Endothelial cell of umbilical vein (primary cell): Measurements from ENCODE around the gene UBA52. TPM values are rescaled to one million over a fixed set of nuclear protein-coding genes. Genes with fewer than 3 reads are reported as not detected.

Experiments
- BruUV-seq: library from RNA; stranded (reverse); fragments of 400-500 nt; replicated peaks from 2 replicates; lab custom pipeline; 2021; lab: Mats Ljungman, UMichigan
- CTCF ChIA-PET: fragments of 300-600, 350-600 bp; sonication (Branson Sonifier 250); formaldehyde crosslinking; loops from one replicate; lab custom pipeline; 2021; ENCODE audit warnings: antibody characterized with exemption, inconsistent platforms; lab: Charles Lee
- POLR2A ChIA-PET: fragments of 300-600, 350-600 bp; sonication (Branson Sonifier 250); formaldehyde crosslinking; loops from one replicate; lab custom pipeline; 2021; ENCODE audit warnings: antibody characterized with exemption, inconsistent platforms; lab: Charles Lee
- DNase-seq: peaks from one replicate; pipeline ENCODE4 v3.0.0-alpha.2; 2011; ENCODE audit warnings: low read depth, low spot score
- FAIRE-seq: peaks from 2 replicates; lab custom pipeline; 2011; peaks lifted over from hg19 to GRCh38; lab: Jason Lieb, UNC
- H2AFZ ChIP-seq: 2 replicates; pipeline ENCODE4 v1.6.0; 2012; ENCODE audit warnings: low read depth, low read length, control low read depth, inconsistent platforms
- H3K27ac ChIP-seq: 2 replicates; pipeline ENCODE4 v1.5.1; 2011; ENCODE audit warnings: low read depth, mild to moderate bottlenecking, control low read depth, low read length, moderate library complexity; ENCODE audit not compliant: insufficient read depth
- H3K27me3 ChIP-seq, 2 experiments: 2 replicates each; pipeline versions ENCODE4 v1.6.0 to v1.6.1; 2011; ENCODE audit warnings: low read length in 2 of 2, mixed read lengths in 1 of 2; ENCODE audit not compliant: control insufficient read depth in 2 of 2, insufficient read depth in 2 of 2
- H3K36me3 ChIP-seq, 2 experiments: 2 replicates in 1 of 2; 3 replicates in 1 of 2; pipeline ENCODE4 v1.5.1; 2011; ENCODE audit warnings: low read length in 2 of 2, mild to moderate bottlenecking in 1 of 2, moderate library complexity in 1 of 2; ENCODE audit not compliant: control insufficient read depth in 2 of 2, insufficient read depth in 2 of 2; ENCODE audit errors: extremely low read depth in 1 of 2
- H3K4me1 ChIP-seq: 3 replicates; pipeline ENCODE4 v1.5.1; 2011; ENCODE audit warnings: mild to moderate bottlenecking, low read length; ENCODE audit not compliant: control insufficient read depth, insufficient read depth; ENCODE audit errors: extremely low read depth
- H3K4me2 ChIP-seq: 2 replicates; pipeline ENCODE4 v1.6.1; 2011; ENCODE audit warnings: low read length, control low read depth, mixed read lengths; ENCODE audit not compliant: insufficient read depth
- H3K4me3 ChIP-seq, 3 experiments: fragments of 200-600 bp in 1 of 3; sonication (generic), shearing (Covaris generic) in 1 of 3; replicated peaks in 1 of 3; 2 replicates each; pipeline ENCODE4 v1.5.1; 2011 to 2016; ENCODE audit warnings: control low read depth in 3 of 3, low read length in 3 of 3, mild to moderate bottlenecking in 2 of 3, inconsistent platforms in 1 of 3, low read depth in 1 of 3, moderate library complexity in 1 of 3; ENCODE audit not compliant: insufficient read depth in 1 of 3
- H3K79me2 ChIP-seq: 2 replicates; pipeline ENCODE4 v1.6.0; 2012; ENCODE audit warnings: low read length, inconsistent platforms; ENCODE audit not compliant: control insufficient read depth, insufficient read depth
- H3K9ac ChIP-seq: replicated peaks from 2 replicates; pipeline ENCODE3; 2011; ENCODE audit warnings: low read length, control low read depth; ENCODE audit not compliant: insufficient read depth; ENCODE audit errors: extremely low read depth
- H3K9me1 ChIP-seq: replicated peaks from 3 replicates; pipeline ENCODE4 v1.6.0; 2011; ENCODE audit warnings: mild to moderate bottlenecking, low read length; ENCODE audit not compliant: control insufficient read depth, insufficient read depth; ENCODE audit errors: extremely low read depth
- H3K9me3 ChIP-seq: replicated peaks from 2 replicates; pipeline ENCODE4 v1.5.1; 2012; ENCODE audit warnings: low read length, inconsistent platforms; ENCODE audit not compliant: control insufficient read depth, insufficient read depth
- H4K20me1 ChIP-seq: replicated peaks from 2 replicates; pipeline ENCODE3; 2011; ENCODE audit warnings: mild to moderate bottlenecking, low read length; ENCODE audit not compliant: control insufficient read depth, insufficient read depth; ENCODE audit errors: extremely low read depth
- EZH2 ChIP-seq: IDR thresholded peaks from 2 replicates; pipeline ENCODE4 v1.6.1; 2012; ENCODE audit warnings: borderline replicate concordance, low read depth, mild to moderate bottlenecking, moderate library complexity, low read length, inconsistent platforms; ENCODE audit not compliant: severe bottlenecking
- FOS ChIP-seq: IDR thresholded peaks from 2 replicates; pipeline ENCODE4 v1.6.1; 2011; ENCODE audit warnings: mild to moderate bottlenecking, low read length, moderate library complexity, borderline replicate concordance; ENCODE audit not compliant: insufficient read depth
- GATA2 ChIP-seq: IDR thresholded peaks from 2 replicates; pipeline ENCODE4 v1.7.0; 2011; ENCODE audit warnings: low read depth, mild to moderate bottlenecking, moderate library complexity, mixed read lengths, low read length; ENCODE audit not compliant: insufficient read length, insufficient read depth
- JUN ChIP-seq: IDR thresholded peaks from 2 replicates; pipeline ENCODE4 v1.6.1; 2011; ENCODE audit warnings: borderline replicate concordance, low read depth; ENCODE audit not compliant: insufficient read length, insufficient read depth
- MAX ChIP-seq: IDR thresholded peaks from 2 replicates; pipeline ENCODE4 v1.6.1; 2011; ENCODE audit not compliant: insufficient read depth, insufficient read length
- MYC ChIP-seq: IDR thresholded peaks from one replicate; pipeline ENCODE4 v1.6.1; 2011; ENCODE audit warnings: mild to moderate bottlenecking, low read depth, low read length
- POLR2A ChIP-seq: IDR thresholded peaks from 2 replicates; pipeline ENCODE4 v1.6.1; 2012; ENCODE audit warnings: low read depth, mild to moderate bottlenecking, control low read depth, low read length
- POLR2AphosphoS5 ChIP-seq: IDR thresholded peaks from 2 replicates; pipeline ENCODE4 v1.6.1; 2012; ENCODE audit warnings: low read depth, mild to moderate bottlenecking, control low read depth, low read length, moderate library complexity; ENCODE audit not compliant: insufficient read depth
- dilution Hi-C: fragments of 300-500 bp; cut with MboI; formaldehyde crosslinking; loops from one replicate; pipeline ENCODE4 v1.15.0; 2019; ENCODE audit warnings: low sequenced_read_pairs; ENCODE audit not compliant: extremely low pct_ligation_motif_present
- intact Hi-C: fragments of 100-400 bp; cut with micrococcal nuclease; formaldehyde crosslinking; loops from one replicate; pipeline ENCODE4 v1.10.0; 2022
- polyA plus RNA-seq, 4 experiments: library from polyadenylated mRNA; depleted of rRNA in 3 of 4; stranded (reverse) in 3 of 4; unstranded in 1 of 4; fragments of >200 nt; gene quantifications; 2 replicates each; pipeline versions ENCODE4 v1.2.1 to v1.2.3, GENCODE V29; 2011 to 2012; ENCODE audit warnings: missing spikeins in 1 of 4
- total RNA-seq: library from RNA; stranded (reverse); gene quantifications from 2 replicates; pipeline ENCODE4 v1.2.3, GENCODE V29; 2021
- TF ChIP-seq, protein P1 (sequence below), 2 donors: IDR thresholded peaks; 1 replicate in 1 of 2; 2 replicates in 1 of 2; pipeline ENCODE4 v1.5.1; 2011; ENCODE audit warnings: low read length in 2 of 2, mild to moderate bottlenecking in 2 of 2, moderate library complexity in 2 of 2, control low read depth in 1 of 2, inconsistent platforms in 1 of 2, low read depth in 1 of 2; ENCODE audit not compliant: insufficient read depth in 1 of 2; ENCODE audit errors: extremely low read depth in 1 of 2

The UBA52 gene
- total and polyA plus RNA-seq, 2 donors (not counting 3 experiments of a cell fraction or from before 2014, with no cell fraction given): 1,221 to 3,506 TPM

DNA sequence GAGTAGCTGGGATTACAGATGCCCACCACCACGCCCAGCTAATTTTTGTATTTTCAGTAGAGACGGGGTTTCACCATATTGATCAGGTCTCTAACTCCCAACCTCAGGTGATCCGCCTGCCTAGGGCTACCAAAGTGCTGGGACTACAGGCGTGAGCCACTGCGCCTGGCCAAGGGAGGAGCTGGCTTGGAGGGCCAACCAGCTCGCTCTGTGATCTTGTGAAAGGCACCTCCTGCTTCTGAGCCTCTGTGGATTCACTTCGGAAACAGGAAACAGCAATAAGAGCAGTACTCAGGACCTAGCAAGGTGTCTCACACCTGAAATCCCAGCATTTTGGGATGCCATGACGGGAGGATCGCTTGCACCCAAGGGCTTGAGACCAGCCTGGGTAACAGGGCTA lies 47.8 kb upstream of the UBA52 start:
- CTCF ChIA-PET: interaction anchor here (1.5 kb wide), 1 partner anchor 35 kb away, joined by 3 read pairs; no protein-coding TSS in a partner anchor

DNA sequence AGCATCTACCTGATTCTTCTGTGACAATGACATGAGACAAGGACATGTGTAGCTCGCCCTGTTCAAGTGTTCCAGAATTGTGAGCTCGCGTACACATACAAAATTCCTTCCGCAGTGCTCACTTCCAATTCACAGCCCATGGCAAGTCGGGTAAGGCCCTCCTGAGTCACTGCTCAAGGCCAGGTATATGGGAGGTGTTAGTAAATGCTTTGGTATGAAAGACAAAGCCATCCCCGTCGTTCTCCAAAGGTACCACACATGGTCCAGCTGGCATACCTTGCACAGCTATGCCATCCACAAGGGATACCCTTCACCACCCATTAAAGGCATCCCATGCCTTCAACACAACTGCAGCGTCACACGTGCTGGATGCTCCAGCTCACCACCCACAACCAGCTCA lies 45.3 kb upstream of the UBA52 start:
- peaks cover 5% of the 10 kb centered on the region for H3K79me2 ChIP-seq
- no peaks in the 10 kb centered on the region for H3K4me1 ChIP-seq
- H3K9ac ChIP-seq: no peak overlapping the region
- DNase-seq: no peak
- POLR2A ChIA-PET: interaction anchor here (0.6 kb wide), 1 partner anchor 450 kb away, joined by 6 read pairs; no protein-coding TSS in a partner anchor
- no peak for FAIRE-seq
- no peaks in the 10 kb centered on the region for H3K9me1 ChIP-seq
- no peaks in the 10 kb centered on the region for H3K27me3 ChIP-seq
- BruUV-seq: no TSS peak
- H2AFZ ChIP-seq: no peak overlapping the region
- no peaks in the 10 kb centered on the region for H3K9me3 ChIP-seq
- H3K36me3 ChIP-seq: peaks cover 0 to under 1% of the 10 kb centered on the region in 2 experiments
- H3K4me2 ChIP-seq: no peak overlapping the region
- no peak for TF ChIP-seq POLR2A
- TF ChIP-seq, protein P1, sequence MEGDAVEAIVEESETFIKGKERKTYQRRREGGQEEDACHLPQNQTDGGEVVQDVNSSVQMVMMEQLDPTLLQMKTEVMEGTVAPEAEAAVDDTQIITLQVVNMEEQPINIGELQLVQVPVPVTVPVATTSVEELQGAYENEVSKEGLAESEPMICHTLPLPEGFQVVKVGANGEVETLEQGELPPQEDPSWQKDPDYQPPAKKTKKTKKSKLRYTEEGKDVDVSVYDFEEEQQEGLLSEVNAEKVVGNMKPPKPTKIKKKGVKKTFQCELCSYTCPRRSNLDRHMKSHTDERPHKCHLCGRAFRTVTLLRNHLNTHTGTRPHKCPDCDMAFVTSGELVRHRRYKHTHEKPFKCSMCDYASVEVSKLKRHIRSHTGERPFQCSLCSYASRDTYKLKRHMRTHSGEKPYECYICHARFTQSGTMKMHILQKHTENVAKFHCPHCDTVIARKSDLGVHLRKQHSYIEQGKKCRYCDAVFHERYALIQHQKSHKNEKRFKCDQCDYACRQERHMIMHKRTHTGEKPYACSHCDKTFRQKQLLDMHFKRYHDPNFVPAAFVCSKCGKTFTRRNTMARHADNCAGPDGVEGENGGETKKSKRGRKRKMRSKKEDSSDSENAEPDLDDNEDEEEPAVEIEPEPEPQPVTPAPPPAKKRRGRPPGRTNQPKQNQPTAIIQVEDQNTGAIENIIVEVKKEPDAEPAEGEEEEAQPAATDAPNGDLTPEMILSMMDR (IDR thresholded peaks at IDR 0.05; ENCODE audit: extremely low read depth in 1 of 2, insufficient read depth in 1 of 2, low read depth in 1 of 2, low read length in 2 of 2): no peak
- no peak for TF ChIP-seq MAX
- no peak for TF ChIP-seq POLR2AphosphoS5
- no peak for TF ChIP-seq EZH2
- TF ChIP-seq JUN: no peak
- no peak for TF ChIP-seq GATA2
- TF ChIP-seq MYC: no peak
- TF ChIP-seq FOS: no peak
- intact Hi-C loops (loop anchor here (1.0 kb wide), 1 partner anchor 62 kb away; the partner anchor contains the start of gene REX1BD), dilution Hi-C loops (no loop called here)
- CTCF ChIA-PET: interaction anchor here (0.9 to 2.0 kb wide), 7 partner anchors 8 to 247 kb away, joined by 3 to 9 read pairs (median 4); partner anchors contain the start of gene REX1BD
- H3K27ac ChIP-seq: no peak overlapping the region
- no peaks in the 10 kb centered on the region for H4K20me1 ChIP-seq
- H3K4me3 ChIP-seq: no peak overlapping the region

More for the DNA sequence above, 47.8 kb upstream of the UBA52 start:
- Histone ChIP-seq H3K36me3 (no peaks in the 10 kb centered on the region), H3K27me3 (no peaks in the 10 kb centered on the region), H3K9ac (no peak overlapping the region), H3K9me1 (no peaks in the 10 kb centered on the region), H4K20me1 (no peaks in the 10 kb centered on the region), H3K79me2 (peaks cover 28% of the 10 kb centered on the region), H3K4me3 (no peak overlapping the region), H2AFZ (no peak overlapping the region), H3K9me3 (no peaks in the 10 kb centered on the region), H3K27ac (no peak overlapping the region), H3K4me1 (peaks cover 12% of the 10 kb centered on the region), H3K4me2 (no peak overlapping the region)
- POLR2A ChIA-PET: no interaction called here
- FAIRE-seq (no peak), DNase-seq (no peak)
- no TSS peak for BruUV-seq
- TF ChIP-seq GATA2 (no peak), POLR2AphosphoS5 (no peak), FOS (no peak), JUN (no peak), MAX (no peak)
- intact Hi-C loops: no loop called here
- dilution Hi-C loops: no loop called here
